ENCODE results near the gene SLC35B1.

DNA sequence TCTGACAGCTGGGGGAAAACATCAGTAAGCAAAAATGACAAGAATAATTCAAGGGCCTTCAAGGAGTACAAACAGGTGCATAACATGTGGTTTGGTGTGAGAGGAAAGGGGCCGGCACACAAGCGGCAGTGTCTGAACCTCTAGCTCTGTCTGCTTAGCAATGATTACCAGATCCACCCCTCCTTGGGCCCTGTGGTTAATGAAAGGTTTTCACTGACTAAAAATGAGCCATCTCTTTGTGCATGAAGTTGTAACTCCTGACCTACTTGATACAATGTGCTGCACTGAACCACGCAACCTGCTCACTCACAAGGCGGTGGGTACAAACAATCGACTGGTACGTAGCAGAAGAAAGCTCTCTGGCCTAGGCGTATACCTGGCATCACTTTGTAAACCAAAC, 41.0 kb upstream of the SLC35B1 start:
- TF ChIP-seq, protein P1, sequence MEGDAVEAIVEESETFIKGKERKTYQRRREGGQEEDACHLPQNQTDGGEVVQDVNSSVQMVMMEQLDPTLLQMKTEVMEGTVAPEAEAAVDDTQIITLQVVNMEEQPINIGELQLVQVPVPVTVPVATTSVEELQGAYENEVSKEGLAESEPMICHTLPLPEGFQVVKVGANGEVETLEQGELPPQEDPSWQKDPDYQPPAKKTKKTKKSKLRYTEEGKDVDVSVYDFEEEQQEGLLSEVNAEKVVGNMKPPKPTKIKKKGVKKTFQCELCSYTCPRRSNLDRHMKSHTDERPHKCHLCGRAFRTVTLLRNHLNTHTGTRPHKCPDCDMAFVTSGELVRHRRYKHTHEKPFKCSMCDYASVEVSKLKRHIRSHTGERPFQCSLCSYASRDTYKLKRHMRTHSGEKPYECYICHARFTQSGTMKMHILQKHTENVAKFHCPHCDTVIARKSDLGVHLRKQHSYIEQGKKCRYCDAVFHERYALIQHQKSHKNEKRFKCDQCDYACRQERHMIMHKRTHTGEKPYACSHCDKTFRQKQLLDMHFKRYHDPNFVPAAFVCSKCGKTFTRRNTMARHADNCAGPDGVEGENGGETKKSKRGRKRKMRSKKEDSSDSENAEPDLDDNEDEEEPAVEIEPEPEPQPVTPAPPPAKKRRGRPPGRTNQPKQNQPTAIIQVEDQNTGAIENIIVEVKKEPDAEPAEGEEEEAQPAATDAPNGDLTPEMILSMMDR (IDR thresholded peaks at IDR 0.05), result no peak
- no peak for TF ChIP-seq POLR2A (IDR thresholded peaks at IDR 0.05)
- no peak for TF ChIP-seq POLR2AphosphoS5 (IDR thresholded peaks at IDR 0.05)

Measured in stomach (tissue), 4 donors.